Neutrophil (primary cell): ENCODE results near the gene CCDC124.

ENCODE experiments used
- H3K27ac ChIP-seq: fragments of 200-600 bp; sonication (generic); 2 replicates; pipeline ENCODE4 v1.5.1; 2016; ENCODE audit warnings: mild to moderate bottlenecking, moderate library complexity
- H3K27me3 ChIP-seq: fragments of 200-600 bp; sonication (generic); 2 replicates; pipeline ENCODE4 v1.6.0; 2016; ENCODE audit warnings: mild to moderate bottlenecking
- H3K36me3 ChIP-seq: fragments of 200-600 bp; sonication (generic); 2 replicates; pipeline ENCODE4 v1.5.1; 2017
- H3K4me1 ChIP-seq, 2 experiments: fragments of 200-600 bp in 1 of 2; sonication (generic) in 1 of 2; 1 replicate in 1 of 2; 2 replicates in 1 of 2; pipeline versions ENCODE4 v1.5.1 to v1.6.1; 2013 to 2016; ENCODE audit warnings: low read depth in 1 of 2, low read length in 1 of 2, mild to moderate bottlenecking in 1 of 2, moderate library complexity in 1 of 2; ENCODE audit not compliant: control insufficient read depth in 1 of 2, insufficient read depth in 1 of 2
- H3K4me3 ChIP-seq, 2 experiments: fragments of 200-600 bp in 1 of 2; sonication (generic) in 1 of 2; 1 replicate in 1 of 2; 2 replicates in 1 of 2; pipeline ENCODE4 v1.5.1; 2013 to 2016; ENCODE audit warnings: low read depth in 1 of 2, low read length in 1 of 2, mild to moderate bottlenecking in 1 of 2, moderate library complexity in 1 of 2
- H3K9me3 ChIP-seq: fragments of 200-600 bp; sonication (generic); 2 replicates; pipeline ENCODE4 v1.5.1; 2016
- CTCF ChIP-seq: fragments of 200-600 bp; sonication (generic); IDR thresholded peaks from 2 replicates; pipeline ENCODE4 v1.5.1; 2016; ENCODE audit warnings: antibody characterized with exemption

The CCDC124 gene

GRCh38 chr19:17926044-17926443 is 6.8 kb upstream of the CCDC124 start:
- no peak overlapping the region for H3K4me3 ChIP-seq
- no peak for TF ChIP-seq CTCF
- H3K9me3 ChIP-seq, result no peaks in the 10 kb centered on the region
- H3K27ac ChIP-seq, result no peak overlapping the region
- H3K27me3 ChIP-seq, result peaks cover 19% of the 10 kb centered on the region
- H3K36me3 ChIP-seq, result no peaks in the 10 kb centered on the region
- H3K4me1 ChIP-seq, result no peaks in the 10 kb centered on the region

DNA sequence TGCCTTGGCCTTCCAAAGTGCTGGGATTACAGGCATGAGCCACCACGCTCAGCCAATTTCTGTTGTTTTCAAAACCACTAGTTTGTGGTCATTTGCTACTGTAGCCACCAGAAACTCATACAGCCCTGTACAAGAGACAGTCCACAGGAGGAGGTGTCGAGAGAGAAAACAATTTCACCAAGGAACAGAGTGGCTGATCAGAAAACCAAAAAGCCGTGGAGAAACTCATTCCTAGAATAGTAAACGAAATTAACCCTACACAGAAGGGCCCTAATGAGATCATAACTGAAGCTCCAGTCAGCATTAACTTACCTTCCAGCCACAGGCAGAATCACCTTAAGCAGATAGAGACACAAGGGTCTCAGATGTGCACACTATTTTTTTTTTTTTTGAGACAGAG is 3.8 kb upstream of the CCDC124 start:
- peaks cover 15 to 17% of the 10 kb centered on the region in 2 experiments for H3K4me1 ChIP-seq
- no peak overlapping the region for H3K4me3 ChIP-seq
- no peak overlapping the region for H3K27ac ChIP-seq
- no peaks in the 10 kb centered on the region for H3K9me3 ChIP-seq
- peaks cover 32% of the 10 kb centered on the region for H3K27me3 ChIP-seq
- TF ChIP-seq CTCF, result no peak
- H3K36me3 ChIP-seq, result no peaks in the 10 kb centered on the region

DNA sequence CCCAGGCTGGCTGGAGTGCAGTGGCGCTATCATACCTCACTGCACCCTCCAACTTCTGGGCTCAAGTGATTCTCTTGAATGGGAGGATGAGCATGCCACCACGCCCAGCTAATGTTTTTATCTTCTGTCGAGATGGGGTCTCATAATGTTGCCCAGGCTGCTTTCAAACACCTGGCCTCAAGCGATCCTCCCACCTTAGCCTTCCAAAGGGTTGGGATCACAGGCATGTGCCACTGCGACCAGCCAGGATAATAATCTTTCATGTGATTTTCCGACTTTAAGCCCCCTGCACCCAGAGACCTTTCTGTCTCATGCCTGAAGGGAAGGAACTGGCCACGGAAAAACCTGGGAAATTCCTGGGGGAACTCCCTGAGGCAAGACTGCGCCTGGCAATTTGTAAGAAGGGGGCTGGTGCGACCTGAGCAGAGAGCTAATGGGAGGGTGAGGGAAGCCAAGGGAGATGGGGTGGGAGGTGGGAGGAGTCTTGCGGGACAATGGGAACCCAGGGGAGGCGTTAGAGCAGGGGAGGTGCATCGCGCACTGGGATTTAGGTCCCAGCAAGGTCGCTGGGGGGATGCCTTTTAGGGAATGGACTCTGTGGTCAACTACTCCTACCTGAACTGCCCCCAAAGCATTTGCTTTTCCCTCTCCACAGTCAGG is 1.2 kb upstream of the CCDC124 start:
- Histone ChIP-seq H3K36me3 (peaks cover 5% of the 10 kb centered on the region), H3K27me3 (peaks cover 32% of the 10 kb centered on the region), H3K4me3 (peak overlapping the region in 1 of 2 experiments; percentile 83), H3K27ac (no peak overlapping the region), H3K4me1 (peaks cover 15 to 17% of the 10 kb centered on the region in 2 experiments), H3K9me3 (no peaks in the 10 kb centered on the region)
- TF ChIP-seq CTCF, result no peak

- no peaks in the 10 kb centered on the region for H3K9me3 ChIP-seq
- H3K4me1 ChIP-seq, result peaks cover 15 to 17% of the 10 kb centered on the region in 2 experiments
- H3K4me3 ChIP-seq, result peak overlapping the region; percentile 72 to 83
- peak overlapping the region; percentile 90 for H3K27ac ChIP-seq
- peaks cover 5% of the 10 kb centered on the region for H3K36me3 ChIP-seq
- H3K27me3 ChIP-seq, result peaks cover 32% of the 10 kb centered on the region
- TF ChIP-seq CTCF, result no peak
Observed at GRCh38 chr19:17933414-17934129, 757 bp downstream of the CCDC124 start.

- H3K9me3 ChIP-seq, result no peaks in the 10 kb centered on the region
- H3K27me3 ChIP-seq, result peaks cover 10% of the 10 kb centered on the region
- peaks cover 15 to 17% of the 10 kb centered on the region in 2 experiments for H3K4me1 ChIP-seq
- H3K36me3 ChIP-seq, result peaks cover 5% of the 10 kb centered on the region
- no peak for TF ChIP-seq CTCF
- H3K4me3 ChIP-seq, result no peak overlapping the region
- no peak overlapping the region for H3K27ac ChIP-seq
Observed at GRCh38 chr19:17936379-17936778, 3.6 kb downstream of the CCDC124 start.
